Transverse colon (tissue), 4 donors: ENCODE measurements around the gene AGPAT3. TPM values are rescaled to one million over a fixed set of nuclear protein-coding genes. Genes with fewer than 3 reads are reported as not detected.

Source experiments
- DNase-seq: peaks from one replicate; pipeline ENCODE4 v3.0.0-alpha.2; 2019
- H3K27ac ChIP-seq, 4 donors: fragments of 200-600 bp; sonication (generic); 2 replicates each; pipeline ENCODE4 v1.5.1; 2016 to 2018; ENCODE audit warnings: inconsistent platforms in 4 of 4
- H3K27me3 ChIP-seq: fragments of 200-600 bp; sonication (generic); 2 replicates; pipeline ENCODE4 v1.5.1; 2017; ENCODE audit warnings: inconsistent platforms
- H3K36me3 ChIP-seq, 4 donors: fragments of 200-600 bp; sonication (generic); 2 replicates each; pipeline ENCODE4 v1.5.1; 2017 to 2019; ENCODE audit warnings: inconsistent platforms in 4 of 4
- H3K4me1 ChIP-seq, 4 donors: fragments of 200-600 bp; sonication (generic); 2 replicates each; pipeline ENCODE4 v1.5.1; 2017 to 2020; ENCODE audit warnings: inconsistent platforms in 4 of 4
- H3K4me3 ChIP-seq, 4 donors: fragments of 200-600 bp; sonication (generic); 1 replicate in 1 of 4; 2 replicates in 3 of 4; pipeline versions ENCODE4 v1.5.1 to v1.6.1; 2017 to 2019; ENCODE audit warnings: inconsistent platforms in 4 of 4
- H3K9me3 ChIP-seq, 2 donors: fragments of 200-600 bp; sonication (generic); 2 replicates each; pipeline ENCODE4 v1.5.1; 2017 to 2019; ENCODE audit warnings: inconsistent platforms in 2 of 2
- EP300 ChIP-seq: sonication (generic); formaldehyde crosslinking; IDR thresholded peaks from one replicate; pipeline ENCODE4 v1.6.1; 2017; ENCODE audit warnings: antibody characterized with exemption, low read depth
- POLR2A ChIP-seq: fragments of 450-650 bp; IDR thresholded peaks from one replicate; pipeline ENCODE4 v1.6.1; 2016; ENCODE audit warnings: antibody characterized with exemption, mild to moderate bottlenecking, moderate library complexity
- POLR2AphosphoS5 ChIP-seq, 3 donors: sonication (generic); formaldehyde crosslinking; IDR thresholded peaks; one replicate each; pipeline ENCODE4 v1.6.1; 2016; ENCODE audit warnings: antibody characterized with exemption in 3 of 3
- WGBS, 2 donors: methylation state at CpG; one replicate each; pipeline ENCODE4 v1.1.5; 2018; ENCODE audit warnings: low coverage in 1 of 2; 5-methylcytosine and 5-hydroxymethylcytosine counted together
- in situ Hi-C, 4 donors: fragments of 200-750 bp; cut with MboI; loops; one replicate each; pipeline versions ENCODE4 v1.15.0 to v1.15.1; 2017; ENCODE audit warnings: low sequenced_read_pairs in 3 of 4, low pct_ligation_motif_present in 1 of 4, low pct_unique_long_range_greater_than_20kb in 1 of 4
- intact Hi-C: fragments of 100-400 bp; cut with DNase I; formaldehyde crosslinking; loops from one replicate; pipeline ENCODE4 v1.15.1; 2023; ENCODE audit warnings: low total_unique reads
- total RNA-seq, 4 donors: library from RNA; depleted of rRNA; stranded (reverse); fragments of >200 nt; gene quantifications; one replicate each; pipeline ENCODE4 v1.1.0, GENCODE V29; 2016
- TF ChIP-seq, protein P1 (sequence below), 5 experiments: fragments of 200-600 bp in 3 of 5; fragments of 450-650 bp in 2 of 5; sonication (generic) in 3 of 5; IDR thresholded peaks; 1 replicate in 2 of 5; 2 replicates in 3 of 5; pipeline ENCODE4 v1.5.1; 2016 to 2017; ENCODE audit warnings: antibody characterized with exemption in 5 of 5, inconsistent platforms in 3 of 5, mild to moderate bottlenecking in 2 of 5, moderate library complexity in 1 of 5

The AGPAT3 gene
- total RNA-seq, 4 donors from 2014 or later, result 59.9 to 116 (median 85.3) TPM

DNA sequence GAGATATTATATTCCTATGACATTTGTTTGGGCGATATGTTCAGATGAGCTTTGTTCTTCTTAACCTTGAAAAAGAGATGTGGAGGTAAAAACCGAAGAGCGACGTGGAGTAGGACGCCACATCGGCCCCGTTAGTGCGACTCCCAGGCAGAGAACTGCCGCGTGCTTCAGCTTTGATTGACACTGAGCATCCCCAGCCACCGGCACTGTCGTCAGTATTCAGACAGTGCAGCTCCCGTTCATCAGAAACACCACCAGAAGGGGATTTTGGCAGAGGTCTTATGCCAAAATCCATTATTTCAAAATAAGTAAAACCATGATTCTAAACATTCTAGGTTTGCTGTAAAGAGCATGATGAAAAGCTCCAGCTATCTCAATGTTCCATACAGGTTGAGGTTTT, 66.5 kb downstream of the AGPAT3 start:
- WGBS, 2 donors, result 88 to 90% methylated on average over 9 to 13 of the region's 13 CpGs
- TF ChIP-seq EP300 (no peak), POLR2A (no peak), POLR2AphosphoS5 (IDR thresholded peaks at IDR 0.05) (no peak)
- TF ChIP-seq, protein P1, sequence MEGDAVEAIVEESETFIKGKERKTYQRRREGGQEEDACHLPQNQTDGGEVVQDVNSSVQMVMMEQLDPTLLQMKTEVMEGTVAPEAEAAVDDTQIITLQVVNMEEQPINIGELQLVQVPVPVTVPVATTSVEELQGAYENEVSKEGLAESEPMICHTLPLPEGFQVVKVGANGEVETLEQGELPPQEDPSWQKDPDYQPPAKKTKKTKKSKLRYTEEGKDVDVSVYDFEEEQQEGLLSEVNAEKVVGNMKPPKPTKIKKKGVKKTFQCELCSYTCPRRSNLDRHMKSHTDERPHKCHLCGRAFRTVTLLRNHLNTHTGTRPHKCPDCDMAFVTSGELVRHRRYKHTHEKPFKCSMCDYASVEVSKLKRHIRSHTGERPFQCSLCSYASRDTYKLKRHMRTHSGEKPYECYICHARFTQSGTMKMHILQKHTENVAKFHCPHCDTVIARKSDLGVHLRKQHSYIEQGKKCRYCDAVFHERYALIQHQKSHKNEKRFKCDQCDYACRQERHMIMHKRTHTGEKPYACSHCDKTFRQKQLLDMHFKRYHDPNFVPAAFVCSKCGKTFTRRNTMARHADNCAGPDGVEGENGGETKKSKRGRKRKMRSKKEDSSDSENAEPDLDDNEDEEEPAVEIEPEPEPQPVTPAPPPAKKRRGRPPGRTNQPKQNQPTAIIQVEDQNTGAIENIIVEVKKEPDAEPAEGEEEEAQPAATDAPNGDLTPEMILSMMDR (IDR thresholded peaks at IDR 0.05), result no peak

DNA sequence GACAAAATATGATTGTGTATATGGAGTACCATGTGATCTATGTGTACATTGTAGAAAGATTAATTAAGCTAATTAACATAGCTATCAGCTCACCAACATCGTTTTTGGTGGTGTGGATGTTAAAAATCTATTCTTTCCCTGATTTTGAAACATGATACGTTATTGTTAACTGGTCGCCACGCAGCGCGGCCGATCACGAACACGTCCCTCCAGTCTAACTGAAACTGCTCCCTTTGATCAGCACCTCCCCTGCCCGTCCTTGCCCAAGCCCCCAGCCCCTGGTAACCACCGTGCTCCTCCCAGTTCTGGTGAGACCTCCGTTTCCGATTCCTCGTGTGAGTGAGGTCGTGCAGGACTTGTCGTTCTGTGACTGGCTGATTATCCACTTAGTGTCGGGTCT, 67.0 kb downstream of the AGPAT3 start:
- Histone ChIP-seq H3K4me1 (peaks cover 0 to 11% (median 0%) of the 10 kb centered on the region in 4 donors), H3K36me3 (no peaks in the 10 kb centered on the region)

More for the DNA sequence above, 66.5 kb downstream of the AGPAT3 start:
- H3K27ac ChIP-seq, result no peak overlapping the region
- no peaks in the 10 kb centered on the region for H3K27me3 ChIP-seq
- peaks cover 0 to 11% (median 0%) of the 10 kb centered on the region in 4 donors for H3K4me1 ChIP-seq
- H3K4me3 ChIP-seq, result no peak overlapping the region
- H3K9me3 ChIP-seq, result no peaks in the 10 kb centered on the region
- no peaks in the 10 kb centered on the region for H3K36me3 ChIP-seq
- in situ Hi-C loops, result loop anchor here in 2 of 4 donors (25.0 kb wide), 2 partner anchors 94 to 119 kb away; no protein-coding TSS in a partner anchor
- intact Hi-C loops, result no loop called here
- DNase-seq, result no peak

DNA sequence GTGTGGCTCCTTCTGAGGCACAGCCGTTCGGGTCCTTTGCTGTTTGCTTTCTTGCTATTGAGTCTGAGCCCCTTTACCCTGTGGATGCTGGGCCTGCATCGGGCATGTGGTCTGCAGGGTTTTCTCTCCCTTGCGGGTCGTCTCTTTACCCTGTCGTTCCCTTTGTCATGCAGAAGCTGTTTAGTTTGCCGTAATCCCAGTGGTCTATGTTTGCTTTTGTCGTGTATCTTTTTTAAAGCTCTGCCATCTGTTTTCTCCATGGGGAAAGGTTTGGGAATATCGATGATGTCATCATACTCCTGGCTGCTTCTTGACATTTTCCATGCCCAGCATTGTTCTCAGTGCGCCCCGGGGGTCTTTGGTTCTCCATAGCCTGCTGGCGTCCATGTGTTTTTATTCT, 68.2 kb downstream of the AGPAT3 start:
- TF ChIP-seq EP300 (no peak), POLR2AphosphoS5 (IDR thresholded peaks at IDR 0.05) (no peak), POLR2A (no peak)
- TF ChIP-seq, protein P1 (IDR thresholded peaks at IDR 0.05), result no peak
- in situ Hi-C loops, result loop anchor here in 2 of 4 donors (25.0 kb wide), 2 partner anchors 96 to 121 kb away; no protein-coding TSS in a partner anchor
- Histone ChIP-seq H3K4me1 (peaks cover 0 to 11% (median 0%) of the 10 kb centered on the region in 4 donors), H3K36me3 (no peaks in the 10 kb centered on the region), H3K4me3 (no peak overlapping the region), H3K27me3 (no peaks in the 10 kb centered on the region), H3K27ac (no peak overlapping the region), H3K9me3 (no peaks in the 10 kb centered on the region)
- no peak for DNase-seq
- intact Hi-C loops, result no loop called here
- 80 to 93% methylated on average over 1 to 12 of the region's 12 CpGs for WGBS, 2 donors

More for the DNA sequence above, 67.0 kb downstream of the AGPAT3 start:
- H3K27ac ChIP-seq, result no peak overlapping the region
- WGBS, 2 donors, result 92 to 95% methylated on average over 11 to 17 of the region's 17 CpGs
- no peak overlapping the region for H3K4me3 ChIP-seq
- in situ Hi-C loops, result loop anchor here in 2 of 4 donors (25.0 kb wide), 2 partner anchors 95 to 120 kb away; no protein-coding TSS in a partner anchor
- intact Hi-C loops, result no loop called here
- no peaks in the 10 kb centered on the region for H3K9me3 ChIP-seq
- no peaks in the 10 kb centered on the region for H3K27me3 ChIP-seq
- TF ChIP-seq POLR2A, result no peak
- TF ChIP-seq EP300, result no peak
- TF ChIP-seq, protein P1 (IDR thresholded peaks at IDR 0.05), result no peak
- no peak for TF ChIP-seq POLR2AphosphoS5 (IDR thresholded peaks at IDR 0.05)
- no peak for DNase-seq

DNA sequence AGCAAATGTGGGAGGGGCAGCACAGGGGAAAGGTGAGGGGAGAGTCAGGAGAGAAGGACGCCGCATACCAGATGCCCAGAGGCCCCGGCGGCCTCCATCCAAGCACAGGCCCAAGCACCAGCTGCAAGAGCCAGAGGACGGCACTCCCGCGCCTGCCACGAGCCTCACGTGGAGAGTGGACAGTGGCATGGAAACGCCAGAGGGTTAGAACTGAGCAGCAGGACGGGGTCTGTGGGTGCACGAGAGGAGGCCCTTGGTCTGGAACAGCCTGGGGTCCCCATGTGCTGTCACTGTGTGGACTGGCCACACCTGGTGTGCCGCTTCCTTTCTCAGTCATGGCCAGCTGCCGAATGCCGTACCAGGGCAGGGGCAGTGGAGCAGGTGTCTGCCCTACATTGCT, 68.7 kb downstream of the AGPAT3 start:
- Histone ChIP-seq H3K9me3 (no peaks in the 10 kb centered on the region), H3K27ac (no peak overlapping the region), H3K36me3 (no peaks in the 10 kb centered on the region), H3K4me3 (no peak overlapping the region), H3K27me3 (no peaks in the 10 kb centered on the region), H3K4me1 (peaks cover 0 to 11% (median 3%) of the 10 kb centered on the region in 4 donors)
- no peak for DNase-seq
- intact Hi-C loops (no loop called here), in situ Hi-C loops (loop anchor here in 2 of 4 donors (25.0 kb wide), 2 partner anchors 96 to 121 kb away; no protein-coding TSS in a partner anchor)
- WGBS, 2 donors, result 80 to 97% methylated on average over 2 to 15 of the region's 15 CpGs
- TF ChIP-seq POLR2AphosphoS5 (IDR thresholded peaks at IDR 0.05), result no peak
- no peak for TF ChIP-seq EP300
- TF ChIP-seq POLR2A, result no peak
- TF ChIP-seq, protein P1 (IDR thresholded peaks at IDR 0.05), result no peak
